ENCODE measurements around the gene LAMC2.

- TF ChIP-seq CTCF (IDR thresholded peaks at IDR 0.05), result no peak
- TF ChIP-seq POLR2A (IDR thresholded peaks at IDR 0.05), result no peak
Measured at GRCh38 chr1:183197762-183198161, 11.7 kb downstream of the LAMC2 start.
